NCI-H2196 (cell line): ENCODE data around the gene EIF6.
A peak's percentile ranks its signal among the peaks of the same experiment; 100 is the strongest.

Experiments used
- DNase-seq: peaks from one replicate; lab custom pipeline; 2025; ENCODE audit not compliant: unreplicated experiment; lab: John Stamatoyannopoulos, UW

The EIF6 gene

DNA sequence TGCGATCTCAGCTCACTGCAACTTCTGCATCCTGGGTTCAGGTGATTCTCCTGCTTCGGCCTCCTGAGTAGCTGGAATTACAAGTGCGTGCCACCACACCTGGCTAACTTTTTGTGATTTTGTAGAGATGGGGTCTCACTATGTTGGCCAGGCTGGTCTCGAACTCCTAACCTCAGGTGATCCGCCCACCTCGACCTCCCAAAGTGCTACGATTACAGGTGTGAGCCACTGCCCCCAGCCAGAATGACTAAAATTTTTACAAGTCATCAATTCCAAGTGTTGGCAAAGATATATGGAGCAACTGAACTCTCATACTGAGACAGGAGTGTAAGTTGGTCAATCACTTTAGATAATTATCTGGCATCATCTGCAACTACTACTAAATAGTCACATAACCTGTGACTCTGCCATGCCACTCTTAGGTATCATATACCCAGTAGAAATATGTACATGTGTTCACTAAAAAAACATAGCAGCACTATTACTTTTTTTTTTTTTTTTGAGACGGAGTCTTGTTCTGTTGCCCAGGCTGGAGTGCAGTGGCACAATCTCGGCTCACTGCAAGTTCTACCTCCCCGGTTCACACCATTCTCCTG lies 3.0 kb downstream of the EIF6 start:
- no peak for DNase-seq

DNA sequence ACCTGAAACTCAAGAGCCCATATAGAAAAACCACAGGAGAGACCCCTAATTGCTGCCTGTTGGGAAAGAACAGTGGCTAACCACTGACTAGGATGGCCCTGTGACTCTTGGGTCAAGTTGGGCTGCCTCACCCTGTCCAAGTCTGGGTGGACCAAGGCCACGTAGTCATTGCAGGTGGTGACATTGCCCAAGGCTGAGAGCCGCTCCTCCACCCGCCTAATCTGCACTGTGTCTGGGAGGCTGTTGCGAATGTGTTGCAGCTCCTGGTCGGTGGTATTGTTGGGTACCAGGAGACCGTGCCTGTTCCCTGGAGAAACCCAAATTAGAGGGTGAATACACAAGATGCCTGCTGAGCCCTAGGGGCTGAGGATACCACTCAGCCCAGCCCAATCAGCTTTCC lies 4.0 kb downstream of the EIF6 start:
- no peak for DNase-seq

DNA sequence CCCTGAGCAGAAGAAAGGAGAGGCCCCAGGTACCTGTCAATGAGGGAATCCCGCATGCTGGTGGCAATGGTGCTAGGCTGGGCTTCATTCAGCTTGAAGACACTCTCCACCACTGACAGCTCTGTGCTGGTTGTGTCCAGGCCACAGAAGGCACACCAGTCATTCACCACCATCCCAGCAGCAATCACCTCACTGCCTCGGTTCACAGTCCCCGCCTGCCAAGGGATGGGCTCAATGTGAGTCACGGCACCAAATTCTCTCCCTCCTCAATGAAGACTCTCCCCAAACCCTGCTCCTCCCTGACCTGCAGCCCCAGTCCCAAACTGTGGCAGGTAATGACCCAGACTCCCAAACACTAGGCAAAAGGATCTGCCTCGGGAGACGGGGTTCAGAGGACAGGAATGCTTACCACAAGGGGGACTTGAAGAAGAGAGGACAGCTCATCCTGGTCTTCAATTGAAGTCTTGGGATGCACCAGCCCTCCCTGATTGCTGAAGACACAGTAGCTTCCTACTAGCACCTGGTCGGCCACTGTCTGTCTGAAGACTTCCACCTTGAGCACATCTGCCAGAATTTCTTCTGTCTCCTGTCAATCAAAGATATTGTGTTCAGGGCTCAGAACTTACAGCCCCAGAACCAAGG lies 4.9 kb downstream of the EIF6 start:
- no peak for DNase-seq

DNA sequence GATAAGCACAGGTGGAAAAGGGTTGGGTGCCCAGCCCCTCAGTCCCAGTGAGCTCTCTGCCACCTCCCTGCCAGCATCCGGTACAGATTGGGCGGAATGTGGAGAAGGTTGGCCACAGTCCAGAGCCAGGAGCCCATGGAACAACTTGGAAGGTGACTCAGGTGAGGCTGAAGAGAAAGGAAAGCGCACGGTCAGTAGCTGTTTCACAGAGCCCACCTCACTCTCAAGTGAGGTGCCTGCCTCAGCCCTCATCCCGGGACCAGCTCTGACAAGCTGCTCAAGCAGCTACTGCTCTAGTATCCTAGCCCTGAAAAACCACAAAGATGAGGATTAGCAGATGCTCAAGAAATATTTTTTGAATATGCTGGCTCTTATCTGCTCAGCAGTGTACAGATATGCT lies 5.5 kb downstream of the EIF6 start:
- no peak for DNase-seq

DNA sequence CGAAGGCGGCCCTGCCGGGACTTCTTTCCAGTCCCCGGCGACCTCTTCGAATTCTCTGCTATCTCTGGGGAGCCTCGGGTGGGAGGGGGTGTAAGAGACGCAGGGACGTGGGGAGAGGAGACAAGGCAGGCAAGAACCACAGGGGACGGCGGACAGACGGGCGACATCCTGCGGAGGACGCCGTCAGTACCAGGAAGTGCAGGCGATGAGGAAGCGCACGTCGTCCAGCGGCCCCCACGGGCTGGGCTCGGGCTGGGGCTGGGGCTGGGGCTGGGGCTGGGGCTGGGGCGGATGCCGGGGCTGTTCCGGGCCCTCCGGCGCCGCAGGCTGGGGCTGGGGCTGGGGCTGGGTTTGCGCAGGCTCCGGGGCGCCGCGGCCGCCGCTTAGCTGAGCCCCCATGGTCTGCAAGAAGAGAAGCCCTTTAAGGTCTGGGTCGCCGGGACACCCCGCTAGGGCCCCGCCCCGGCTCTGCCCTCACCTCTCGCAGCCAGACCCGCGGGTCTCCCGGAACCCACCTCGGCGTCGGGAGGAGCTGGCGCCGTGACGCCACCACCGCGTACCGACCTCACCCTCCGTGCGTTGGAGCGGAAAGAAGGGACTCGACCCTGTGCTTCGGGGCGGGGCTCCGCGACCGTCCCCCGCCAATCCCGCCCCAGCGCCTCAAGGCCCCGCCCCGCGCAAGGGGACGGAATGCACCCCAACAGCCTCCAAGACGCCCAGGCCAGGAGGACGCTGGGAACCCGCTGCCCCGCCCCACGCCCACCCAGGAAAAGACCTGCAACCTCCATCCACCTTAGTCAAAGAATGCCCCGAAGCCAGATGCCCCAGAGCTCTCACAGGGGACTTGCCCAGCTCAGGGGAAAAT lies 6.8 kb downstream of the EIF6 start, which contains the start of gene MMP24OS:
MMP24OS (minus strand) TSS at position 592 of the 865 bp plus-strand sequence; CDS start at position 399, 193 bp downstream.
- DNase-seq: peak; percentile 98

DNA sequence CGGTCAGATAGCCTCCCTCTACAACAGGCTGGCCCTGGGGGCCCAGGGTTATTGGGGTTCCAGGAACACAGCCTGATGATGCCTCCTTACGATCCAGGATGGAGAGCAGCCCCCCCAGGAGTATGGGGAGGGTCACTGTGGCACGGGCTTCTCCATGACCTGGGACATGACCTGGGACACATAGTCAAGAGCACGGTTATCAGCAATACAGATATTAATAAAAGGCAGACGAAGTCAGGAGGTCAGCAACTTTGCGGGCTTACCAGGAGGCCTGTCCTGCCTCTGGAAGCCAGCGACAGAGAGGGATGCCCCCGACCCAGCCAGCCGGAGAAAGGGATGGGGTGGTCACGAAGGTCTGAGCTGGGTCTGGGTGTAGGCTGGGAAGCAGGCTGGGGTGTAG lies 7.4 kb downstream of the EIF6 start:
- DNase-seq: no peak

DNA sequence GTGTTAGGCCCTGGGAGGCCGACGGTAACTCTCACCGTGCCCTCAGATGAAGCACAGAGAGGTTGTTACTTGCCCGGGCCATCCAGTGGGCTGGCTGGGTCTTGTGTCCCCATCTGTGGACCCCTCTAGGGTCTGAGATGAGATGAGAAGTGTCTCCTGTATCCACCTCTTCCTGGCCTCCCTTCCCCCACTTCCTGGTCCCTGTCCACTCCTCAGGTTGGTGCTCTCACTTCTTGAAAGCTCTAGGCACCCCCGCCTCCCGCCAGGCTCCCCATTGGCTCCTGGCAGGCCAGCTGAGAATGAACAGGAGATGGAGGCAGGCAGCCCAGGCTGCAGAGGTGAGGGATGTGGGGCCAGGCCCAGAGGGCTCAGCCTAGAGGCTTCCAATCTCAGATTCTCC lies 8.2 kb downstream of the EIF6 start:
- DNase-seq: no peak

DNA sequence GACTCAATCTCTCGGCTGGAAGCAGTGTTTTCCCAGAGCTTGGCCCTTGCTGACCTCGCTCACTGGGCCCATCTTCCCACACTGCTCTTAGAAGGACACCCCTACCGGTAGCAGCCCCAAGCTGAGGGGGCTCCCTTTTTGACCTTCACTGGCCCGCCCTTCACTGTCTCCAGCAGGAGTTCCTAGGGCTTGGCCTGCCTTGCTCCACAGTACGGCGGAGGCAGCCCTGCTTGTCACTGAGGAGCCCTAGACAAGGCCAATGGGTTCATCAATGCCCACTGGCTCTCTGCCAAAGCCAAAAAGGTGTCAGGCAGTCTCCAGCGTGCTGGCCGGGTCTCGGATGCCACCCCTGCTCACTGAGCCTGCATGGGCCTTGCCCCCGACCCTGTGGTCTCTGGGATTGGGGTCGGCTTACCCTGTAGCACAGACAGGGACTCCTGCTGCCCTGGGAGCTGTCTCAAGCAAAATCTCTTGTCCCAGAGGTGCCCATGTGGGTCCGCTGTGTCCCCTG lies 8.8 kb downstream of the EIF6 start:
- DNase-seq: no peak

DNA sequence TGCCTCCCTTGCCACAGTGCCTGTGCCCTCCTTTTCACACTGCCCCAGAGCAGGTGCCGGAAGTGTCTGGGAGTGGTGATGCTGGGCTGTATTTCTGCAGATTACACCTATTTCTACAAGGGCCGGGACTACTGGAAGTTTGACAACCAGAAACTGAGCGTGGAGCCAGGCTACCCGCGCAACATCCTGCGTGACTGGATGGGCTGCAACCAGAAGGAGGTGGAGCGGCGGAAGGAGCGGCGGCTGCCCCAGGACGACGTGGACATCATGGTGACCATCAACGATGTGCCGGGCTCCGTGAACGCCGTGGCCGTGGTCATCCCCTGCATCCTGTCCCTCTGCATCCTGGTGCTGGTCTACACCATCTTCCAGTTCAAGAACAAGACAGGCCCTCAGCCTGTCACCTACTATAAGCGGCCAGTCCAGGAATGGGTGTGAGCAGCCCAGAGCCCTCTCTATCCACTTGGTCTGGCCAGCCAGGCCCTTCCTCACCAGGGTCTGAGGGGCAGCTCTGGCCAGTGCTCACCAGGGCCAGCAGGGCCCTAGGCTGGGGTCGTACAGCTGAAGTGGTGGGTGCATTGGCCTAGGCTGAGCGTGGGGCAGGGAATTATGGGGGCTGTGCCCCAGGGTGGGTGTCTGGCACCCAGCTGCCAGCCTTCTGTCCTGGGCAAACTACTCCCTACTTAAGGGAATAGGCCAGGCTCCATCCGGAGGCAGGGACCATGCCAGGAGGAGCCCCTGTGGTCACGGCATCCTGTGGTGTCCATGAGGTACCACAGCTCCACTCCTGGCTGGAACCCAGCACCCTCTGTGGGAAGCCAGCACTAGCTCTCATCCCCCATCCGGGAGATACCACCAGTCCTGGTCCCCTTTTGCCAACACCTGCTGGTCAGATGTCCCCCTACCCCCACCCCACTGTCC lies 10.1 kb downstream of the EIF6 start:
- no peak for DNase-seq

DNA sequence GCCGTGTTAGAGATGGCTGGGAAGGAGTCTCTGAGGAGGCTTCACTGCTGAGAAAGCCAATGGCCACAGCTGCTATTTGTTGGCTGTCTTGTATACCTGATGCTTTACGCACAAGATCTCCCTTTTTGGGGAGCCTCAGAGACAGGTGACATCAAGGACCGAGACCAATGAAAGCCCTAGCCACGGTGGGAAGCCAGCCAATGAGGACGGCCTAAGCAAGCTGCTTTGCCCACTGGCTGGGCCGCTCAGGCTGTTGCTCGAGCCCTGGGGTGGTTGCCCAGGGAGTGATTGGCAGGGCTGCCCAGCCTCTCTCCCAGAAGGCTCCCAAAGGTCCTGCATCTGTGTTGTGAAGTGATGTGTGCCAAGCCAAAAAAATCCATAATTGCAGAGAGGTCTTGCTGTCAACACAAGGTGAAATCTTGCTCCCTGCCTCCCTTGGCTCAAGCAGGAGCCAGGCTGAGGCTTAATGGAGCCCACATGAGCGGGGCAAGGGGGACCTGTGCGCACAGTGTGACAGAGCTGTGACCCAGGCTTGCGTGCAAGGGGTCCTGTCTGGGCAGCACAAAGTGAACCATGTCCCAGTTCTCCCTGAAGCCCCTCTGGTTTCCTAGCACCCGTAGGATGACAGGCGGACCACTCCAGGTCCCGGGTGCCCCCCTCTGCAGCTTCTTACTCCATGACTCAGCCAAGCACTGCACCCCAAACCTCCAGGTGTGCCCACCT lies 11.0 kb downstream of the EIF6 start:
- peak; percentile 95 for DNase-seq

DNA sequence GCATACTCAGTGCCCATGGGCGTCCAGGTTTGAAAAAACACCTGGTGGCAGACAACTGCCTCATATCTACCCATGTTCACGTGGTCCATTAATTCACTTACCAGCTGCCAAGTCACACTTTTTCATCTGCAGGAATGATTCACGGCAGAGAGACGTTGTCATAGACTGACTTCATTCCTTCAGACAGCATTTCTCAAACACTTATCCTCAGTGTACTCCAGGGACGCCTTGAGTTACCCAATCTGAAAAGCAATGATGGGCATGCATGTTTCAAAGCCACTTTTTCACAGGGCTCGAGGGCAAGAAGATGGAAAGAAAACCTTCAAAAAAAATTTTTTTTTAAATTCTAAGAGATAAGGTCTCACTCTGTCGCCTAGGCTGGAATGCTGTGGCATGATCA lies 12.7 kb downstream of the EIF6 start:
- DNase-seq: no peak

DNA sequence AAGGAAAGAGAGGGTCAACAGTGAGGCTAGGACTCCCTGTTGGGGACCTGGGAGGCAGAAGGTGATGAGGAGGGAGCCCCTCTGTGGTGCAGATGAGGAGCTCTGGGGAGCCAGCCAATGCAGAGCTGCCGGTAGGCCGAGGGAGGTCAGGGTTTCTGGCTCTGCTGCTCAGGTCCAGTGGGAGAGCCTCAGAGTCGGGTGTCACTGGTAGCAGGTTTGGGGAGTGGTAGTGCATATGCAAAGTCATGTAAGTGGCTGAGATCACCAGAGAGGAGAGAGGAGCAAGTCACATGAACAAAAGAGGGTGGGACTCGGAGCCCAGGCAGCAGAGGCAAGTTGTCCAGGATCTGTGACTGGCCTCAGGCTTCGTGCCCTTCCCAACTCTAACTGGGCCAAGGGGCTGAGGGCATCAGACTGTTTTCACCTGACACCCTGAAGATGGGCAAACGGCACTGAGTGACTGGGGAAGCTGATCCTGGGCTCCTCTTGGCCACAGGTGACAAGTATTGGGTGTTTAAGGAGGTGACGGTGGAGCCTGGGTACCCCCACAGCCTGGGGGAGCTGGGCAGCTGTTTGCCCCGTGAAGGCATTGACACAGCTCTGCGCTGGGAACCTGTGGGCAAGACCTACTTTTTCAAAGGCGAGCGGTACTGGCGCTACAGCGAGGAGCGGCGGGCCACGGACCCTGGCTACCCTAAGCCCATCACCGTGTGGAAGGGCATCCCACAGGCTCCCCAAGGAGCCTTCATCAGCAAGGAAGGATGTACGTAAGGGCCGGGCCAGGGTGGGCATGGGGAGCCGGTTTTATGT lies 13.3 kb downstream of the EIF6 start:
- no peak for DNase-seq

DNA sequence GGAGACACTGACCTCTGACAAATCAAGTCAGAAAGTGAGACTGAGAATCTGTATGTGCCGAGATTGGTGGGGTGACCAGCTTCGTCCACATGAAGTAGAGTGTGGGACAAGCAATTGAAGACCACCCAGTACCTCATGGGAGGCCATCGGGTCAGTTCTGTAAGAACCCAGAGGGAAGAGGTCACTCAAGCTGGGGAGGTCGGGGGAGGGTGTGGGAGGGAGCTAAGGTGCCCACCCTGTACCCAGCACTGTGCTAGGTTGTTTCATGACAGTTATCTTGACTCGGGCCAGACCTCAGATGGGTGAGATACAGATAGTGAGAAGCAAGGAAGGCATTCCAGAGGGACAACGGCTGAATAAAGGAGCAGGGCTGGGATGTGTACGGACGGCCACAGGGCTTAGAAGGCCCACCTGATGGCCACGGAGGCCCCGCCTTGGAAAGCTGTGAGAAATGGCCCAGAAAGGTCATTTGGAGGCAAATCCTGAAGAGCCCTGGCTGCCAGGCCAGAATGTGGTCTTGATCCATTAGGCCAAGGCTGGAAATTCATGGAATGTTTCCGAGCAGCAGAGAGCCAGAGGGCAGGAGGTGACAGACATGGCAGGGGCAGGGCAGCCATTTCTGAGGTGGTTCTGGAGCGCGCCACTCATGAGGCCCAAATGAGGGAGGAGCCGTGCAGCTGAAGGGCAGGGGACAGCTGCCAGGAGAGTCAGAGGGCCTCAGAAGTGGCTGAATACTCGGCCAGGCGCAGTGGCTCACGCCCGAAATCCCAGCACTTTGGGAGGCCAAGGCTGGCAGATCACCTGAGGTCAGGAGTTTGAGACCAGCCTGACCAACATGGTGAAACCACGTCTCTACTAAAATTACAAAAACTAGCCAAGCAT lies 14.3 kb downstream of the EIF6 start:
- no peak for DNase-seq

DNA sequence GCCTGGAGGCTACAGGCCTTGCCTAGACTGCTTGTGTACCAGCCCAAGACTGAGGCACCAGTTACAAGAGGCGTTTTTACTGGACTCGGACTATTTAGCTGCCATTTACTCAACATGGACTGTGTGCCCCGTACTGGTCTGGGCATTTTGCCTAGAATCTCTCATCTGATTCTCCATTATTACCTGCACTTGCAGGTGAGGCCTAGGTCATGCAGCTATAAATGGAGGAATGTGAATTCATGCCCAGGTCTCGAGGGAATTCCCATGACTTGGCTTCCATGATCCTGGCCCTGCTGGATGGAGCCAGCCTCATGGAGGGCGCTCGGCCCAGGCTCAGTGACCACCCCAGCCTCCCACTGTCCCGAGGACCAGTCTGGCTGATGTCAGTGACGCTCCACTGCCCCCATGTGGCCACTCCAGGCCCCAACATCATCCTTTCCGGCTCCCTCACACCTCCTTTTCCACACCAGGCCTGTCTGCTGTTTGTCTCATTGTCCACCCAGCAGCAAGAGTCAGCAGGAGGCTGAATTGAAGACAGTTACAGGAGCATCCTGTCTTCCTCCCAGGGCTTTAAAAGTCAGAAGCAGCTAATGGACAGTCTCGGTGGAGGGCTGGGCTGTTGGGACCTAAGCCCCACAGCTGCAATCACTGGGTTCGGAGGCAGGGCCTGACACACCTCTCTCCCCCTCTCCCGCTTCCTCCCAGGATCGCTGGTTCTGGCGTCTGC lies 15.4 kb downstream of the EIF6 start:
- DNase-seq: peak; percentile 79

DNA sequence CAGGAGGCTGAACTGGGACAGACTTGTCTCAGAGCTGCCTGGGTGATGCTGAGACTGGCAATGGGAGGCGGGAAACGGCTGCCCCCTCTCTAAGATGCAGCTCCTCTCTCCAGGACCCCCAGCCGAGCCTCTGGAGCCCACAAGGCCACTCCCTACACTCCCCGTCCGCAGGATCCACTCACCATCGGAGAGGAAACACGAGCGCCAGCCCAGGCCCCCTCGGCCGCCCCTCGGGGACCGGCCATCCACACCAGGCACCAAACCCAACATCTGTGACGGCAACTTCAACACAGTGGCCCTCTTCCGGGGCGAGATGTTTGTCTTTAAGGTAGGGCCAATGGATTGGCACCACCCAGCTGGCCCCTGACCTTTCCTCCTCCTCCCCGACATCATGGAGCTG lies 17.5 kb downstream of the EIF6 start:
- no peak for DNase-seq

DNA sequence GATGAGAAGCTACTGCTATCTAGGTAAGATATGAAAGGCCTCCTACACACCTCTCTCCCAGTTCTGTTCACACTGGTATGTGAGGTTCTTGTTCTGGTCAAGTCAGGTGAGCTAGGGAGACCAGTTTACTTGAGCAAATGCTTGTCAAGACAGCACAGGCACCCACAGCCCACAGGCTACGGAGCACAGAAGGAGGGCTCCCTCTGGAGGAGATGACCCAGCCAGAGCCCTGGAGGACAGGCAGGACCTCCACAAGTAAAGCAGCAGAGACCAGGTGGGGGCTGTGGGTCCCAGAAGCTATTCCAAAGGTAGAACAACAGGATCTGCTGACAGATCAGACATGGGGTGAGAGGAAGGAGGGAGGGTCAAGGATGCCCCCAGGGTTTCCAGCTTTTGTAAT lies 19.8 kb downstream of the EIF6 start:
- DNase-seq: no peak

DNA sequence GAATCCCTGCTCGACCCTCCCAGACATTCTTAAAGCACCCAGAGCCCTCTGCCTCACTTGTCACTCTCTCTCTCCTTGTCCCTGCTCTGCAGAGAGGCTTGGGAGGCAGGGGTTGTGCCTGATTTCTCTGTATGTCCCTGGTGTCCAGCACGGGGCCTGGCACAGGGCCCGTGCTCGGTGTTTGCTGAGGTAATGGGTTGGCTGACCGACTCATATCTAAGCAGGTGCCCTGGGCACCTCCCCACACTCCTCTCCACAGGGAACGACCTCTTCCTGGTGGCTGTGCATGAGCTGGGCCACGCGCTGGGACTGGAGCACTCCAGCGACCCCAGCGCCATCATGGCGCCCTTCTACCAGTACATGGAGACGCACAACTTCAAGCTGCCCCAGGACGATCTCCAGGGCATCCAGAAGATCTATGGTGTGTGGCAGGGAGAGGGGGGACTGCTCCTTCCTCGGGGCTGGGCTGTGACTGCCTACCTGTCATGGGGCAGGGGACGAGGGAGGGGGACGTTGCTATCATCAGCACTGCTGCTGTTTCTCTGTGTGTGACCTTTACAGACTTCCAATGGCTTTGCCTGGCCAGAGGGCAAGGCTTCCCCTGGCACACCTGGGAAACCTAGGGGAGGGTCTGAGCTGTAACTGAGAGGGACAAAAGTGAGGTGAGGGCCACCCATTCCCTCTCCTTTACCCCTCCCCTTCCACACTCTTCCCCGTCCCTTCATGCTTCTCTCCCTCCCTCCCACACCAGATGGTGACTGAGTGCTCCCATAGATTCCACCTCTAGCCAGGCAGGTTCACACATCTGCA lies 20.8 kb downstream of the EIF6 start:
- peak; percentile 57 for DNase-seq
